ENCODE data around the gene RNF166. TPM values are rescaled to one million over a fixed set of nuclear protein-coding genes. Genes with fewer than 3 reads are reported as not detected.

Gene RNF166
- total RNA-seq, 2 donors from 2014 or later, result 24.2 to 27.2 TPM

- no peak overlapping the region for H3K4me3 Mint-ChIP-seq
- DNase-seq, result no peak
- Histone ChIP-seq H3K4me1 (ENCODE audit: control insufficient read depth, insufficient read depth, low read length) (no peaks in the 10 kb centered on the region), H3K4me3 (ENCODE audit: low read length) (no peak overlapping the region), H3K9ac (ENCODE audit: extremely low read depth, low read length, poor library complexity, severe bottlenecking) (no peak overlapping the region), H3K27ac (ENCODE audit: low read depth, low read length) (no peak overlapping the region), H3K9me3 (ENCODE audit: control insufficient read depth, low read length) (no peaks in the 10 kb centered on the region), H3K27me3 (ENCODE audit: control insufficient read depth, insufficient read depth, low read length, poor library complexity, severe bottlenecking) (no peaks in the 10 kb centered on the region), H3K36me3 (ENCODE audit: control insufficient read depth, insufficient read depth, low read length) (peaks cover 4% of the 10 kb centered on the region)
- no peak overlapping the region for H3K27ac Mint-ChIP-seq
- TF ChIP-seq CTCF (conservative IDR thresholded peaks at IDR 0.05), result no peak
- H3K27me3 Mint-ChIP-seq (ENCODE audit: insufficient read depth), result no peaks in the 10 kb centered on the region
- 90 to 93% methylated on average over 18 to 28 of the region's 28 CpGs for WGBS, 2 experiments (ENCODE audit: insufficient coverage in 1 of 2, insufficient read length in 1 of 2)
- H3K4me1 Mint-ChIP-seq, result peaks cover 5% of the 10 kb centered on the region
- H3K36me3 Mint-ChIP-seq (ENCODE audit: low read depth), result no peaks in the 10 kb centered on the region
- H3K9me3 Mint-ChIP-seq, result no peaks in the 10 kb centered on the region
Observed at GRCh38 chr16:88754109-88754911, 48.1 kb upstream of the RNF166 start.

GRCh38 chr16:88753602-88754001 is 47.4 kb upstream of the RNF166 start:
- Histone ChIP-seq H3K4me1 (ENCODE audit: control insufficient read depth, insufficient read depth, low read length) (no peaks in the 10 kb centered on the region), H3K9me3 (ENCODE audit: control insufficient read depth, low read length) (no peaks in the 10 kb centered on the region), H3K4me3 (ENCODE audit: low read length) (no peak overlapping the region), H3K27me3 (ENCODE audit: control insufficient read depth, insufficient read depth, low read length, poor library complexity, severe bottlenecking) (no peaks in the 10 kb centered on the region), H3K36me3 (ENCODE audit: control insufficient read depth, insufficient read depth, low read length) (peaks cover 4% of the 10 kb centered on the region), H3K27ac (ENCODE audit: low read depth, low read length) (no peak overlapping the region), H3K9ac (ENCODE audit: extremely low read depth, low read length, poor library complexity, severe bottlenecking) (no peak overlapping the region)
- Mint-ChIP-seq H3K9me3 (no peaks in the 10 kb centered on the region), H3K27ac (no peak overlapping the region), H3K4me3 (no peak overlapping the region), H3K36me3 (ENCODE audit: low read depth) (no peaks in the 10 kb centered on the region), H3K27me3 (ENCODE audit: insufficient read depth) (no peaks in the 10 kb centered on the region), H3K4me1 (peaks cover 3% of the 10 kb centered on the region)
- peak; percentile 5 for TF ChIP-seq CTCF (conservative IDR thresholded peaks at IDR 0.05)
- 84 to 88% methylated on average over 6 to 11 of the region's 11 CpGs for WGBS, 2 experiments (ENCODE audit: insufficient coverage in 1 of 2, insufficient read length in 1 of 2)
- no peak for DNase-seq

- Mint-ChIP-seq H3K27ac (no peak overlapping the region), H3K9me3 (no peaks in the 10 kb centered on the region), H3K27me3 (ENCODE audit: insufficient read depth) (no peaks in the 10 kb centered on the region), H3K36me3 (ENCODE audit: low read depth) (no peaks in the 10 kb centered on the region), H3K4me3 (no peak overlapping the region), H3K4me1 (peaks cover 3% of the 10 kb centered on the region)
- 91 to 100% methylated on average over 1 to 5 of the region's 13 CpGs for WGBS, 2 experiments (ENCODE audit: insufficient coverage in 1 of 2, insufficient read length in 1 of 2)
- Histone ChIP-seq H3K9ac (ENCODE audit: extremely low read depth, low read length, poor library complexity, severe bottlenecking) (no peak overlapping the region), H3K27ac (ENCODE audit: low read depth, low read length) (no peak overlapping the region), H3K4me3 (ENCODE audit: low read length) (no peak overlapping the region), H3K36me3 (ENCODE audit: control insufficient read depth, insufficient read depth, low read length) (peaks cover 4% of the 10 kb centered on the region), H3K27me3 (ENCODE audit: control insufficient read depth, insufficient read depth, low read length, poor library complexity, severe bottlenecking) (no peaks in the 10 kb centered on the region), H3K4me1 (ENCODE audit: control insufficient read depth, insufficient read depth, low read length) (no peaks in the 10 kb centered on the region), H3K9me3 (ENCODE audit: control insufficient read depth, low read length) (no peaks in the 10 kb centered on the region)
- peak; percentile 17 for TF ChIP-seq CTCF (conservative IDR thresholded peaks at IDR 0.05)
- DNase-seq, result no peak
Observed at GRCh38 chr16:88753191-88753590, 47.0 kb upstream of the RNF166 start.

Measured in endodermal cell (in vitro differentiated cells).